WI38 (cell line): ENCODE data around the gene ELOVL6.

ENCODE experiments used
- H3K4me3 ChIP-seq: 2 replicates; pipeline ENCODE4 v1.5.1; 2011; ENCODE audit warnings: low read depth, mild to moderate bottlenecking, control low read depth, low read length
- TF ChIP-seq, protein P1 (sequence below): IDR thresholded peaks from 2 replicates; pipeline ENCODE4 v1.5.1; 2012; ENCODE audit warnings: low read depth, mild to moderate bottlenecking, control low read depth, low read length

Gene ELOVL6

GRCh38 chr4:110032603-110033002 lies 165.8 kb downstream of the ELOVL6 start:
- TF ChIP-seq, protein P1, sequence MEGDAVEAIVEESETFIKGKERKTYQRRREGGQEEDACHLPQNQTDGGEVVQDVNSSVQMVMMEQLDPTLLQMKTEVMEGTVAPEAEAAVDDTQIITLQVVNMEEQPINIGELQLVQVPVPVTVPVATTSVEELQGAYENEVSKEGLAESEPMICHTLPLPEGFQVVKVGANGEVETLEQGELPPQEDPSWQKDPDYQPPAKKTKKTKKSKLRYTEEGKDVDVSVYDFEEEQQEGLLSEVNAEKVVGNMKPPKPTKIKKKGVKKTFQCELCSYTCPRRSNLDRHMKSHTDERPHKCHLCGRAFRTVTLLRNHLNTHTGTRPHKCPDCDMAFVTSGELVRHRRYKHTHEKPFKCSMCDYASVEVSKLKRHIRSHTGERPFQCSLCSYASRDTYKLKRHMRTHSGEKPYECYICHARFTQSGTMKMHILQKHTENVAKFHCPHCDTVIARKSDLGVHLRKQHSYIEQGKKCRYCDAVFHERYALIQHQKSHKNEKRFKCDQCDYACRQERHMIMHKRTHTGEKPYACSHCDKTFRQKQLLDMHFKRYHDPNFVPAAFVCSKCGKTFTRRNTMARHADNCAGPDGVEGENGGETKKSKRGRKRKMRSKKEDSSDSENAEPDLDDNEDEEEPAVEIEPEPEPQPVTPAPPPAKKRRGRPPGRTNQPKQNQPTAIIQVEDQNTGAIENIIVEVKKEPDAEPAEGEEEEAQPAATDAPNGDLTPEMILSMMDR: no peak

GRCh38 chr4:110025718-110026117 lies 172.7 kb downstream of the ELOVL6 start:
- TF ChIP-seq, protein P1: no peak

More at GRCh38 chr4:110032603-110033002, 165.8 kb downstream of the ELOVL6 start:
- no peak overlapping the region for H3K4me3 ChIP-seq

GRCh38 chr4:110025056-110025455 lies 173.4 kb downstream of the ELOVL6 start:
- no peak overlapping the region for H3K4me3 ChIP-seq
- TF ChIP-seq, protein P1: no peak

More at GRCh38 chr4:110025718-110026117, 172.7 kb downstream of the ELOVL6 start:
- no peak overlapping the region for H3K4me3 ChIP-seq

GRCh38 chr4:110022457-110022856 lies 176.0 kb downstream of the ELOVL6 start:
- TF ChIP-seq, protein P1: no peak

GRCh38 chr4:110020646-110021443 lies 177.6 kb downstream of the ELOVL6 start:
- TF ChIP-seq, protein P1: no peak

More at GRCh38 chr4:110022457-110022856, 176.0 kb downstream of the ELOVL6 start:
- H3K4me3 ChIP-seq: no peak overlapping the region

GRCh38 chr4:110020139-110020538 lies 178.3 kb downstream of the ELOVL6 start:
- TF ChIP-seq, protein P1: no peak
- no peak overlapping the region for H3K4me3 ChIP-seq

More at GRCh38 chr4:110020646-110021443, 177.6 kb downstream of the ELOVL6 start:
- no peak overlapping the region for H3K4me3 ChIP-seq

DNA sequence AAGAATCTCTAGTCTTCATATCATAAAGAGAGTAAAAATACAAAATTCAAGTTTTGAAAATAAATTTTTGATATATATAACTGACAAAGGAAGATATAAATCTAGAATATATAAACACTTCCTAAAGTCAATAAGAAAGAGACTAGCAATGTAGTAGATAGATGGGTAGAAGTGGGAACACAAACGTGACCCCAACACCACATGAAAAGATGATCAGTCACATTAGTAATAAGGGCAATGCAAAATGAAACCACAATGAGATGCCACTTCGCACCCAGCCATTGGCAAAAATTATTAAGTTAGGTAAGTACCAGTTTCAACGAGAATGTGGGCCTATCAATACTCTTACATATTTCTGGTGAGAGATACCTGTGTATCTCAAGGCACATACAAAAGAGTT lies 179.3 kb downstream of the ELOVL6 start:
- no peak overlapping the region for H3K4me3 ChIP-seq
- TF ChIP-seq, protein P1: no peak
